DMS153 (cell line): Measurements from ENCODE around the gene ADGRV1.
"Not testable (repeated sequence)": the region's sequence is repeated elsewhere in the genome, so short reads cannot be mapped to it uniquely, and the experiment has no call there.

ENCODE experiments used
- DNase-seq: peaks from one replicate; lab custom pipeline; 2025; lab: John Stamatoyannopoulos, UW

Gene ADGRV1

GRCh38 chr5:90593083-90593482 lies 34.5 kb downstream of the ADGRV1 start:
- DNase-seq = not testable (repeated sequence)

- DNase-seq = not testable (repeated sequence)
Measured at GRCh38 chr5:90595766-90596165, 37.2 kb downstream of the ADGRV1 start.

- no peak for DNase-seq
Measured at GRCh38 chr5:90598293-90598692, 39.7 kb downstream of the ADGRV1 start.

GRCh38 chr5:90600307-90600706 lies 41.7 kb downstream of the ADGRV1 start:
- DNase-seq = not testable (repeated sequence)

GRCh38 chr5:90601468-90601867 lies 42.9 kb downstream of the ADGRV1 start:
- no peak for DNase-seq

GRCh38 chr5:90602681-90603080 lies 44.1 kb downstream of the ADGRV1 start:
- DNase-seq = no peak

- no peak for DNase-seq
Measured at GRCh38 chr5:90606539-90606938, 47.9 kb downstream of the ADGRV1 start.

GRCh38 chr5:90612919-90613318 lies 54.3 kb downstream of the ADGRV1 start:
- no peak for DNase-seq

- DNase-seq = no peak
Measured at GRCh38 chr5:90613459-90613858, 54.9 kb downstream of the ADGRV1 start.

GRCh38 chr5:90613918-90614504 lies 55.4 kb downstream of the ADGRV1 start:
- DNase-seq = no peak

- no peak for DNase-seq
Measured at GRCh38 chr5:90615355-90615754, 56.8 kb downstream of the ADGRV1 start.

- no peak for DNase-seq
Measured at GRCh38 chr5:90618071-90618470, 59.5 kb downstream of the ADGRV1 start.

GRCh38 chr5:90619762-90620161 lies 61.2 kb downstream of the ADGRV1 start:
- DNase-seq = not testable (repeated sequence)

- DNase-seq = no peak
Measured at GRCh38 chr5:90621848-90622247, 63.3 kb downstream of the ADGRV1 start.

GRCh38 chr5:90626493-90626892 lies 67.9 kb downstream of the ADGRV1 start:
- DNase-seq = no peak

- no peak for DNase-seq
Measured at GRCh38 chr5:90628492-90628891, 69.9 kb downstream of the ADGRV1 start.

GRCh38 chr5:90632791-90633190 lies 74.2 kb downstream of the ADGRV1 start:
- DNase-seq = no peak

GRCh38 chr5:90636948-90637347 lies 78.4 kb downstream of the ADGRV1 start:
- DNase-seq = no peak

- DNase-seq = no peak
Measured at GRCh38 chr5:90637731-90638130, 79.1 kb downstream of the ADGRV1 start.

GRCh38 chr5:90638878-90639277 lies 80.3 kb downstream of the ADGRV1 start:
- DNase-seq = no peak

GRCh38 chr5:90640484-90641059 lies 82.0 kb downstream of the ADGRV1 start:
- DNase-seq = no peak

- no peak for DNase-seq
Measured at GRCh38 chr5:90641528-90641927, 82.9 kb downstream of the ADGRV1 start.

- no peak for DNase-seq
Measured at GRCh38 chr5:90642706-90643229, 84.2 kb downstream of the ADGRV1 start.

GRCh38 chr5:90644132-90644531 lies 85.5 kb downstream of the ADGRV1 start:
- no peak for DNase-seq
